HG03025 (cell line): Measurements from ENCODE around the gene INHA.
A peak's percentile ranks its signal among the peaks of the same experiment; 100 is the strongest.

Experiments used
- ATAC-seq: cut with Tn5 transposase; IDR thresholded peaks from one replicate; pipeline ENCODE4 v1.9.1; 2021; ENCODE audit warnings: mild to moderate bottlenecking, moderate library complexity; ENCODE audit not compliant: unreplicated experiment, low FRiP score

The INHA gene

GRCh38 chr2:219539926-219540678 lies 32.0 kb upstream of the INHA start:
- no peak for ATAC-seq

- no peak for ATAC-seq
These were observed 31.2 kb upstream of the INHA start for GRCh38 chr2:219540784-219541504.

- ATAC-seq, result peak; percentile 45
These were observed 30.4 kb upstream of the INHA start for GRCh38 chr2:219541611-219542180.

GRCh38 chr2:219542931-219543595 lies 29.0 kb upstream of the INHA start:
- ATAC-seq, result peak; percentile 39

GRCh38 chr2:219543596-219544358 lies 28.3 kb upstream of the INHA start, which contains the start of the genes CHPF and TMEM198:
Gene CHPF (minus strand): TSS chr2:219543809. CDS start chr2:219543538, 271 bp downstream.
Gene TMEM198 (plus strand): TSS chr2:219544028. CDS start chr2:219544728, 700 bp downstream.
- ATAC-seq, result peak; percentile 77

GRCh38 chr2:219544567-219544966 lies 27.5 kb upstream of the INHA start:
- ATAC-seq, result no peak

- no peak for ATAC-seq
These were observed 26.7 kb upstream of the INHA start for GRCh38 chr2:219545295-219545942.

GRCh38 chr2:219545943-219546352 lies 26.2 kb upstream of the INHA start:
- ATAC-seq, result no peak

GRCh38 chr2:219547621-219548020 lies 24.5 kb upstream of the INHA start:
- ATAC-seq, result no peak

GRCh38 chr2:219548990-219549389 lies 23.1 kb upstream of the INHA start:
- ATAC-seq, result no peak

GRCh38 chr2:219549619-219550018 lies 22.5 kb upstream of the INHA start:
- no peak for ATAC-seq

- peak; percentile 20 for ATAC-seq
These were observed 20.4 kb upstream of the INHA start for GRCh38 chr2:219551441-219552381.

GRCh38 chr2:219552382-219553167 lies 19.5 kb upstream of the INHA start:
- ATAC-seq, result peak; percentile 78

- ATAC-seq, result no peak
These were observed 19.0 kb upstream of the INHA start for GRCh38 chr2:219553168-219553417.

GRCh38 chr2:219553463-219553963 lies 18.6 kb upstream of the INHA start:
- ATAC-seq, result no peak

GRCh38 chr2:219554350-219554749 lies 17.8 kb upstream of the INHA start:
- no peak for ATAC-seq

GRCh38 chr2:219555956-219556355 lies 16.2 kb upstream of the INHA start:
- ATAC-seq, result no peak

GRCh38 chr2:219556413-219556812 lies 15.7 kb upstream of the INHA start:
- no peak for ATAC-seq
